Fibroblast of pulmonary artery (primary cell): ENCODE measurements around the gene ASTN2.

Source experiments
- DNase-seq: peaks from one replicate; pipeline ENCODE4 v3.0.0-alpha.2; 2010; ENCODE audit warnings: low read depth
- H3K4me3 ChIP-seq: replicated peaks from 2 replicates; pipeline ENCODE4 v1.5.1; 2011; ENCODE audit warnings: low read depth, mild to moderate bottlenecking, control low read depth, low read length, moderate library complexity
- TF ChIP-seq, protein P1 (sequence below): IDR thresholded peaks from 2 replicates; pipeline ENCODE4 v1.5.1; 2011; ENCODE audit warnings: mild to moderate bottlenecking, control low read depth, low read length, inconsistent platforms; ENCODE audit errors: missing control alignments

ASTN2 gene

DNA sequence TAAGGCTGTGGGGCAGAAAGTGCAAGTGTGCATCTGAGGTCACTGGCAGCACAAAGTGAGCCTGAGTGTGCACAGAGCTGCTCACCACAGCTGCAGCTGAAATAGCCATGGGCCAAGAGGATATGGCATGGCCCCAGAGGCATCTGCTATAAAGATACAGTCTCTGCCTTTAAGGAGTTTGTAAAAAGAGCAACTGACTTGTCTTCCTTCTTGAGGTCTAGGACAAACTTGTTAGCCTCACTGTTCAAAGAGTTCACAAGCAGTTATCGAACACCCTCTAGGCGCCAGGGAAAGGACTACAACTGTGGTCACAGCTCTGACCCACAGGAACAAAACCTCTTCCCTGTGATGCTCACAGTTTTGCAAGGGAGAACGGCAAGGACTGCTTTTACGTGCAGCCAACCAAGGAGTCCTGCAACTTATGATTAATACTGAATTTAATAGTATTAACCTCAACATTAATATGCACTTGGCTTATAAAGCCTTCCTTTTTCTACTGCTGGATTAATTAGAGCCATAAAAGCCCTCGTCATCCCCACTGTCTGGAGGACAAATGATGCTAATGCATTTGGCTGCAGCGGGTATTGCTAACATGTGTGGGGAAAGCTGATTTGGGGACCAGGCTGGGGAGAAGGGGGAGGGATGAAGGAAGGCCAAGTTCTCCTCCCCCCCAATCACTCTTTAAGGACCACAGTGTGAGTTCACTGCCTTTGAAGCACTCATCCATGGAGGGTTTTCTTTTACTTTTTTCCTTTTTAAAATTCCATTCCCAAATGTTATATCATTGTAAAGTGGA lies 917.6 kb downstream of the ASTN2 start:
- no peak overlapping the region for H3K4me3 ChIP-seq
- DNase-seq = peak; percentile 33
- TF ChIP-seq, protein P1, sequence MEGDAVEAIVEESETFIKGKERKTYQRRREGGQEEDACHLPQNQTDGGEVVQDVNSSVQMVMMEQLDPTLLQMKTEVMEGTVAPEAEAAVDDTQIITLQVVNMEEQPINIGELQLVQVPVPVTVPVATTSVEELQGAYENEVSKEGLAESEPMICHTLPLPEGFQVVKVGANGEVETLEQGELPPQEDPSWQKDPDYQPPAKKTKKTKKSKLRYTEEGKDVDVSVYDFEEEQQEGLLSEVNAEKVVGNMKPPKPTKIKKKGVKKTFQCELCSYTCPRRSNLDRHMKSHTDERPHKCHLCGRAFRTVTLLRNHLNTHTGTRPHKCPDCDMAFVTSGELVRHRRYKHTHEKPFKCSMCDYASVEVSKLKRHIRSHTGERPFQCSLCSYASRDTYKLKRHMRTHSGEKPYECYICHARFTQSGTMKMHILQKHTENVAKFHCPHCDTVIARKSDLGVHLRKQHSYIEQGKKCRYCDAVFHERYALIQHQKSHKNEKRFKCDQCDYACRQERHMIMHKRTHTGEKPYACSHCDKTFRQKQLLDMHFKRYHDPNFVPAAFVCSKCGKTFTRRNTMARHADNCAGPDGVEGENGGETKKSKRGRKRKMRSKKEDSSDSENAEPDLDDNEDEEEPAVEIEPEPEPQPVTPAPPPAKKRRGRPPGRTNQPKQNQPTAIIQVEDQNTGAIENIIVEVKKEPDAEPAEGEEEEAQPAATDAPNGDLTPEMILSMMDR = peak; percentile 10

DNA sequence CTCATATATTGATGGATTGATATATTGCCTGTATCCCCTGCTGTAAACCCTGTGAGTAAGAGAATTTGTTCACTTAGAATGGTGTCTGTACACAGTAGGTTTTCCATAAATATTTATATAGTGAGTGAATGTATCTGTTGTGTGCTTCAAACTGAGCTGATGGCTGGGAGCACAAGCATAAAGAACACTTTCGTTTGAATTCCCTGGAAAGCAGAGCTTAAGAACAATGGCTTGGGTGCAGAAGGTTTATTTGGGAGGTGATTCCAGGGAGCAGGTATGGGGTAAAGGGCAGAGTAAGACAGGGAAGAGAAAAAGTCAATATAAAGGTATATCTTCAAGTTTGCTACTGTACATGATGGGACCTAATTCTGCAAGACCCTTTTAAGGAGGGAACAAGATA lies 918.7 kb downstream of the ASTN2 start:
- H3K4me3 ChIP-seq = no peak overlapping the region
- DNase-seq = no peak
- TF ChIP-seq, protein P1 = no peak

DNA sequence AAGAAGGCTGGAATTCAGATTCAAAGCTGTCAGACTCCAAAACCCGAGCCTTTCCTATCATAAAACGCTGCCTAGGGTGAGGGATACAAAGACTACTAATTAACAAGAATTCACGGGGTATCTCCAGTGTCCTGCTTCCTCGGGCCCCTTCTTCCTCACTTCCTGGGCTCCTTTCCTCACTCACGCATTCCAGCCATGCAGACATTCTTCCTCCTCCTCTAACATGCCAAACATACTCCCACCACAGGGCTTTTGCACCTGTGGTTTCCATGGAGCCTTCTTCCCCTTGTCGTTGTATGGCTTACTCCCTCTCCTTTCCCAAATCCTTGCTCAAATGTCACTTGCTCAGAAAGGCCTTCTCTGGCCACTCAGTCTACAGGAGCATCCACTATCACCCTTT lies 919.1 kb downstream of the ASTN2 start:
- H3K4me3 ChIP-seq = no peak overlapping the region
- DNase-seq = no peak
- TF ChIP-seq, protein P1 = no peak

DNA sequence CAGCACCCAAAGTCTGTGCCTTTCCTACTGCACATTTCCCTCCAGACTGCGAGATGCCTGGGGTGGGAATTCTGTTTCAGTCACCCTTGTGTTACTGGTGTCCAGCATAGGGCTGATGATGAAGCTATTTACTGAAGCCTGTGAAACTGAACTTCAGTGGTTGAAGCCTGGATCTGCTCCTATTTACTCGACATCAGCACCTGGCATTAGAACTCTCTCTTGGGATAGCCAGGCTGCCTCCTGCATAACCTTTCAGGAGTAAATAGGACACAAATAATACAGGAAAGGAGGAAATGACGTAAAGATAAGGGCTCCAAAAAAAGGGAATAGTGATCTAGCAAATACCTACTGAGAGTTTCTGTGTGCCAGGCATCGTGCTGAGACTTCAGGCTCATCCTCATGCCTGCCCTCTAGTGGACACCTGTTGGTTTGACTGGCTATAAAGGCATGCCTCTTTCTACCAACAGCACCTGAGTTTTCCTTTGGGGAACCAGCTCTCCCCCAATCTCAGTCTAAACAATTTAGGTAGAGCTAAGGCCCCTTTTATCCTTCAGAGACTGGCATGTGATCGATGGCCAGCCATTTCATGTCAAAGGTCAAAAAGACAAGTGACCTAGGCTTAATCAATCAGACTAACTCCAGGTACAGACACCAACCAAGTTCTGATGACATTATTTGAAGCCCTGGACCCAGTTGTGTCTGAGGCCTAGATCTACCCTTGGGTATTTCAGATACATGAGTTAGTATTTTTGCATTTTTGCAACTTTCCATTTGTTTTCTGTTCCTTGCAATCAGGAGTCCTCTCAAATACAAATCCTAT lies 919.8 kb downstream of the ASTN2 start:
- TF ChIP-seq, protein P1 = peak; percentile 69
- DNase-seq = no peak
- no peak overlapping the region for H3K4me3 ChIP-seq

DNA sequence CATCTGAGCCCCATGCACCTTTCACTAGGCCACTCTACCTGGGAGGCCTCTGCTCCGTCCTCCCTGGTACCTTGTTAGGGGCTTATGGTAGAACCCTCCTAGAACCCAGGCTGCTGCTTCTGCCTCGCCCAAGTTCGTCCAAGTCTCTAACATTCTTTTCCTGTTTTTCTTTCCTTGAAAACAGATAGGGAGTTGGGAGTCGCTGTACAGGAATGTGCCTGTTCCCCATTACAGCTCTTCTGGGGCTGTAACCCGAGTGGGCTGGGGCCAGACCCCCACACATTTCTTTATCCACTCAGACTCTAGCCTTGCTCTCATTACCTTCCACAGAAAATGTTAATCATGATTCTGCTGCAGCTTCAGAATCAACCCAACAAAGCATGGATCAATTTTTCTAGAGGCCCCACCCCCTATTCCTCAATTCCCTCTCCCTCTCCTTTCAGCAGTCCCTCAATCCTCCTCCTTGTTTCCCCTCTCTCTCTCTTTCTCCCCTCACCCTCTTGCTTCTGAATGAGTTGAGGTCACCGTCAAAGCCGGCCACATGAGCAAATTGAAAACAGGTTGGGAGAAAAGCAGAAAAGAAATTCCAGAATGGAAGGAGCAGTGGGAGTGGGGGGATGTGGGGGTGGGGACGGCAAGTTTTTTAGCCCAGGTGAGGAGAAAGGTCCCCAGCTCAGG lies 921.5 kb downstream of the ASTN2 start:
- DNase-seq = no peak
- no peak overlapping the region for H3K4me3 ChIP-seq

DNA sequence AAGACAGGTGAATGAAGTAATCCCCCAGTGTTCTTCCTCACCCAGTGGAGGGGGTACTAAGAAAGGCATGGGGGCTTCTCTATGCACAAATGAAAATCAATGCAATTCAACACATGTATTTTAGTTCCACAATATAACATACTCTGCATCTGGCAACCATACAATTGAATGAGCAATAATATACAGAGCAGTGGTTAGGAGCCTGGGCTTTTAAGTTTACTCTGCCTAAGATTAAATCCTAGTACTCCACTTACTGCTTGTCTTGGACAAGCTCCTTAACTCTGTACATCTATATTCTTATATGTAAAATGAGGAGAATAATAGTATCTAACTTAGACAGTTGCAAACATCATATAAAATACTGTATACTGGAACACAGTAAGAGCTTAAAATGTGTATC lies 923.2 kb downstream of the ASTN2 start:
- no peak for DNase-seq
- no peak overlapping the region for H3K4me3 ChIP-seq
- TF ChIP-seq, protein P1 = no peak

More for the DNA sequence above, 921.5 kb downstream of the ASTN2 start:
- TF ChIP-seq, protein P1 = no peak
